ENCODE measurements around the gene NID2. TPM values are rescaled to one million over a fixed set of nuclear protein-coding genes. Genes with fewer than 3 reads are reported as not detected.

Gene NID2, protein sequence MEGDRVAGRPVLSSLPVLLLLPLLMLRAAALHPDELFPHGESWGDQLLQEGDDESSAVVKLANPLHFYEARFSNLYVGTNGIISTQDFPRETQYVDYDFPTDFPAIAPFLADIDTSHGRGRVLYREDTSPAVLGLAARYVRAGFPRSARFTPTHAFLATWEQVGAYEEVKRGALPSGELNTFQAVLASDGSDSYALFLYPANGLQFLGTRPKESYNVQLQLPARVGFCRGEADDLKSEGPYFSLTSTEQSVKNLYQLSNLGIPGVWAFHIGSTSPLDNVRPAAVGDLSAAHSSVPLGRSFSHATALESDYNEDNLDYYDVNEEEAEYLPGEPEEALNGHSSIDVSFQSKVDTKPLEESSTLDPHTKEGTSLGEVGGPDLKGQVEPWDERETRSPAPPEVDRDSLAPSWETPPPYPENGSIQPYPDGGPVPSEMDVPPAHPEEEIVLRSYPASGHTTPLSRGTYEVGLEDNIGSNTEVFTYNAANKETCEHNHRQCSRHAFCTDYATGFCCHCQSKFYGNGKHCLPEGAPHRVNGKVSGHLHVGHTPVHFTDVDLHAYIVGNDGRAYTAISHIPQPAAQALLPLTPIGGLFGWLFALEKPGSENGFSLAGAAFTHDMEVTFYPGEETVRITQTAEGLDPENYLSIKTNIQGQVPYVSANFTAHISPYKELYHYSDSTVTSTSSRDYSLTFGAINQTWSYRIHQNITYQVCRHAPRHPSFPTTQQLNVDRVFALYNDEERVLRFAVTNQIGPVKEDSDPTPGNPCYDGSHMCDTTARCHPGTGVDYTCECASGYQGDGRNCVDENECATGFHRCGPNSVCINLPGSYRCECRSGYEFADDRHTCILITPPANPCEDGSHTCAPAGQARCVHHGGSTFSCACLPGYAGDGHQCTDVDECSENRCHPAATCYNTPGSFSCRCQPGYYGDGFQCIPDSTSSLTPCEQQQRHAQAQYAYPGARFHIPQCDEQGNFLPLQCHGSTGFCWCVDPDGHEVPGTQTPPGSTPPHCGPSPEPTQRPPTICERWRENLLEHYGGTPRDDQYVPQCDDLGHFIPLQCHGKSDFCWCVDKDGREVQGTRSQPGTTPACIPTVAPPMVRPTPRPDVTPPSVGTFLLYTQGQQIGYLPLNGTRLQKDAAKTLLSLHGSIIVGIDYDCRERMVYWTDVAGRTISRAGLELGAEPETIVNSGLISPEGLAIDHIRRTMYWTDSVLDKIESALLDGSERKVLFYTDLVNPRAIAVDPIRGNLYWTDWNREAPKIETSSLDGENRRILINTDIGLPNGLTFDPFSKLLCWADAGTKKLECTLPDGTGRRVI (N-terminal part only)
- polyA plus RNA-seq (2012; ENCODE audit: low read depth, missing spikeins): 0.17 TPM

DNA sequence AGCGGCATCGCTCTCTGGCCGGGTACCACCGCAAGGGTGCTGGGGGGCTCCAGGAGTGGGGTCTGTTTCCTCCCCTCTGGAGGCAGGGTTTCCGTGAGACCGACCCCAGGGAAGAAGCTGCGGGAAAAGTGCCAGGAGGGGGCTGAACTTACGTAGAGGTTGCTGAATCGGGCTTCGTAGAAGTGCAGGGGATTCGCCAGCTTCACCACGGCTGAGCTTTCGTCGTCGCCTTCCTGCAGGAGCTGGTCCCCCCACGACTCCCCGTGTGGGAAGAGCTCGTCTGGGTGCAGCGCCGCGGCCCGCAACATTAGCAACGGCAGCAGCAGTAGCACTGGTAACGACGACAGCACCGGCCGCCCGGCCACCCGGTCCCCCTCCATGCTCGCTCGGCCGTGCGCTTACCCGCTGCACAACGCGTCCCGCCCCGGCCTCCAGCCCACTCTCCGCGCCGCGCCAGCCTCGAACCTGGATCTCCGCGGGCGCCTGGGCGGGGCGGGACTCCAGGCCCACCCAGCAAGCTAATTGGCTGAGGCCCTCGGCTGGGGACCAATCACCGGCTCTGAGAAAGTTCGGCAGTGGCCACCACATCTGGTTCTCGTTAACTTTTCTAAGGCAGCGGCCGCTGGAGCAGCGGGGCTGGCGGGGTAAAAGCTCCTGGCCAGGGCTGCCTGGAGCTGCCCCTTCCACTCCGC is at the start of gene NID2:
TSS of gene NID2 (minus strand) at position 445 of the 692 bp plus-strand sequence. CDS start at position 380, 65 bp downstream.
- FAIRE-seq (no peak), DNase-seq (ENCODE audit: insufficient read length, low spot score) (peak; percentile 36)
- TF ChIP-seq POLR2A (IDR thresholded peaks at IDR 0.05; ENCODE audit: low read depth, low read length) (no peak), PAX5 (IDR thresholded peaks at IDR 0.05; ENCODE audit: insufficient read depth, low read length, severe bottlenecking) (no peak), TAF1 (IDR thresholded peaks at IDR 0.05; ENCODE audit: low read depth, low read length) (no peak), SPI1 (IDR thresholded peaks at IDR 0.05; ENCODE audit: low read depth, low read length) (no peak), POLR2AphosphoS5 (IDR thresholded peaks at IDR 0.05; ENCODE audit: low read depth, low read length) (no peak), POU2F2 (IDR thresholded peaks at IDR 0.05; ENCODE audit: low read depth, low read length) (no peak)

DNA sequence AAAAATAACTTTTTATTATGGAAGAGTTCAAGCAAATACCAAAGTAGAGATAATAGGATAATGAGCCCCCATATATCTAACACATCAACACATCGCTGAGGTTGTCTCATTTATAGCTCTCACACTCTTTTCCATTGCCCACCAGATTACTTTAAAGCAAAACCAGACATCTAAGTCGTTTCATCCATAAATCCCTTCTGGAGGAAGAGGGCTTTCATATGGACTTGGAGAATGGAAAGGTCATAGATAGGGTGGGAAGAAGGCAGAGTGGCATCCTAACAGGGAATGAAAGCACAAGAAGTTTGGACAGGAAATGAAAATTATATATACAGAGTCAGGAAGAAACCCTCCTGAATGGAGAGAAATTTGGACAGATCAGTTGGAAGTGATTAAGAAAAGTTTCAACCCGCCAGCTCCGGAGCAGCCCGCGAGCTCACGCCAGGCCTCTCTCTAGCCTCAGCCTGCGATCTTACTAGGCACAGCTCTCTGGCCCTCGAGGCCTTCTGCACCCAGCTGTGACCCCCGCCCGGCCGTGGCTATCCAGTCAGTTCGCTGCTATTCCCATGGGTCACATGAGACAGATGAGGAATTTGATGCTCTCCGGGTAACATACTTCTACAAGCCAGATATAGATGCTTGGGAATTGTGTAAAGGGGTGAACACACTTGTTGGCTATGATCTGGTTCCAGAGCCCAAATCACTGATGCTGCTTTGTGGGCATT is 48.4 kb upstream of the NID2 start:
- no peak for TF ChIP-seq POLR2A (IDR thresholded peaks at IDR 0.05; ENCODE audit: low read depth, low read length)
- no peak for TF ChIP-seq SPI1 (IDR thresholded peaks at IDR 0.05; ENCODE audit: low read depth, low read length)
- no peak for TF ChIP-seq PAX5 (IDR thresholded peaks at IDR 0.05; ENCODE audit: insufficient read depth, low read length, severe bottlenecking)
- no peak for TF ChIP-seq POU2F2 (IDR thresholded peaks at IDR 0.05; ENCODE audit: low read depth, low read length)
- TF ChIP-seq TAF1 (IDR thresholded peaks at IDR 0.05; ENCODE audit: low read depth, low read length): no peak
- no peak for TF ChIP-seq POLR2AphosphoS5 (IDR thresholded peaks at IDR 0.05; ENCODE audit: low read depth, low read length)
- DNase-seq (ENCODE audit: insufficient read length, low spot score): no peak
- no peak for FAIRE-seq

DNA sequence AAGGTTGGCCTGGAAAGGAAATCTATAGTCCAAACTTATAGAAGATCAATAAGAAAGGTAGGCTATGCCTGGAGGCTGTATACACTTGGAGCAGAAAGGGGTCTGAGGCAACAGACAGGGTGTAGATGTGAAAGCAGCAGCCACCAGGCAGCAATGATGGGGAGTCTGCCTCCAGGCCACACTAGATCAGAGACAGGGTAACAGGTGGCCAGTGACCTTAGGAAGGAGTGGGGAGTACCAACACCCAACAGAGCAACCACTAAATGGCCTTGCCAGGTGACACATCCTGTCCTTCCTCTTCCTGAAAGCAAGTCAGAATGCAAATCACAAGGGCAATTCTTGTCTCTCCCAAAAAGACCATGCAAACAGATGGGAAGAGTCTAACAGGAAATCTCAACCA is 46.4 kb upstream of the NID2 start:
- FAIRE-seq: no peak
- DNase-seq (ENCODE audit: insufficient read length, low spot score): no peak
- TF ChIP-seq POLR2A (IDR thresholded peaks at IDR 0.05; ENCODE audit: low read depth, low read length) (no peak), POLR2AphosphoS5 (IDR thresholded peaks at IDR 0.05; ENCODE audit: low read depth, low read length) (no peak), TAF1 (IDR thresholded peaks at IDR 0.05; ENCODE audit: low read depth, low read length) (no peak), SPI1 (IDR thresholded peaks at IDR 0.05; ENCODE audit: low read depth, low read length) (no peak), POU2F2 (IDR thresholded peaks at IDR 0.05; ENCODE audit: low read depth, low read length) (no peak), PAX5 (IDR thresholded peaks at IDR 0.05; ENCODE audit: insufficient read depth, low read length, severe bottlenecking) (no peak)

DNA sequence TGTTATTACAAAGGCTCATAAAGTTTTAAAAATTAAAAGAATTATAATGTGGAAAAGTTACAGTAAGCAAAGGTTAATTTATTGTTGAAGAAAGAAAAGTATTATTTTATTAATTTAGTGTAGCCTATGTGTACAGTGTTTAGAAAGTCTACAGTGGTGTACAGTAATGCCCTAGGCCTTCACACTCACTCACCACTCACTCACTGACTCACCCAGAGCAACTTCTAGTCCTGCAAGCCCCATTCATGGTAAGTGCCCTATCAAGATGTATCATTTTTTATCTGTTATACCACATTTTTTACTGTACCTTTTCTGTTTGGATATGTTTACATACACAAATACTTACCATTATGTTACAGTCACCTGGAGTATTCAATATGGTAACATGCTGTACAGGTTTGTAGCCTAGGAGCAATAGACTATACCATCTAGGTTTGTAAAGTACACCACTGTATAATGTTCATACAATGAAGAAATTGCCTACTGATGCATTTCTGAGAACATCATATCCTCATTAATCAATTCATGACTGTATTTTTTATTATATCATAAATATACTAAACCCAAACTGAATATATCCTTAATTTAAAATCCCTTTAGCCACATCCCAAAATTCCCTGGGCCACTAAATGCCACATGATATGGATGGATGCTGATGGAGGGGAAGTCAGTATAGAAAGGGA is 43.6 kb upstream of the NID2 start:
- no peak for TF ChIP-seq TAF1 (IDR thresholded peaks at IDR 0.05; ENCODE audit: low read depth, low read length)
- TF ChIP-seq POLR2A (IDR thresholded peaks at IDR 0.05; ENCODE audit: low read depth, low read length): no peak
- TF ChIP-seq SPI1 (IDR thresholded peaks at IDR 0.05; ENCODE audit: low read depth, low read length): no peak
- FAIRE-seq (no peak), DNase-seq (ENCODE audit: insufficient read length, low spot score) (no peak)

DNA sequence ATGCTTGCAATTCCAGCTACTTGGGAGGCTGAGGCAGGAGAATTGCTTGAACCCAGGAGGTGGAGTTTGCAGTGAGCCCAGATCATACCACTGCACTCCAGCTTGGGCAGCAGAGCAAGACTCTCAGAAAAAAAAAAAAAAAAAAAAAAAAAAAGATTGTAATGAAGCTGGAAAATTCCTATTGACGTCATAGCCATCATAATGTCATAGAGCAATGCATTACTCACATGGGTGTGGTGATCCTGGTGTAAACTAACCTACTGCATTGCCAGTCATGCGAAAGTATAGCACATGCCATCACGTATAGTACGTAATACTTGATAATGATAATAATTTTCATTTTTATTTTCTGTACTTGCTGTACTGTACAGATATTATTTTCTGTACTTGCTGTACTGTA is 42.7 kb upstream of the NID2 start:
- FAIRE-seq (no peak), DNase-seq (ENCODE audit: insufficient read length, low spot score) (no peak)
- TF ChIP-seq PAX5 (IDR thresholded peaks at IDR 0.05; ENCODE audit: insufficient read depth, low read length, severe bottlenecking) (no peak), POLR2AphosphoS5 (IDR thresholded peaks at IDR 0.05; ENCODE audit: low read depth, low read length) (no peak), POU2F2 (IDR thresholded peaks at IDR 0.05; ENCODE audit: low read depth, low read length) (no peak), SPI1 (IDR thresholded peaks at IDR 0.05; ENCODE audit: low read depth, low read length) (no peak), TAF1 (IDR thresholded peaks at IDR 0.05; ENCODE audit: low read depth, low read length) (no peak), POLR2A (IDR thresholded peaks at IDR 0.05; ENCODE audit: low read depth, low read length) (no peak)

DNA sequence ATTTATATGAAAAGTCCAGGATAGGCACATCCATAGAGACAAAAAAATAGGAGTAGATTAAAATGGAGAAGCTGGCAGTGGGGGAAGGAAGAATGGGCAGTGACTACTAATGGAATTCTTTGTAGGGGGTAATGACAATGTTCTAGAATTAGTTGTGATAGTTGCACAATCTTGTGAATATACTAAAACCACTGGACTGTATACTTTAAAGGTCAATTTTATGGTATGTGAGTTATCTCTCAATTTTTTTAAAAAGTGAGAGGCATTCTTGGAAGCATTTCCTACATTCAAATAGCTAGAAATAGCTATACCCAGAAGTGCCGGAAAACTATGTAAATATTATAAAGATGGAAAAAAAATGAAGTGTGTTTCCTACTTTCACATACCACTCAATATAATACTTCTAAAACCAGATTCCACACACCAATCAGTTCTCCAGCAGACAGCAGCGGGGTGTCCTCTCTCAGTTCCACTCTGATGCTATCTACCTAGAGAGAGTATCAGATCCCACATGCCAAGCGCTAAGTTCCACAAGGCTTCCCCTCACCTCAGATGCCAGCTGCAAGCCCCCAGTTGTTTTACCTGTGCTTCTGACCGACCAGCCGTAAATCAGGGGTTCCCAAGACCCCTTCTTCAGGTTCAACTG is 41.7 kb upstream of the NID2 start:
- TF ChIP-seq TAF1 (IDR thresholded peaks at IDR 0.05; ENCODE audit: low read depth, low read length): no peak
- TF ChIP-seq POLR2AphosphoS5 (IDR thresholded peaks at IDR 0.05; ENCODE audit: low read depth, low read length): no peak
- TF ChIP-seq POLR2A (IDR thresholded peaks at IDR 0.05; ENCODE audit: low read depth, low read length): no peak
- TF ChIP-seq SPI1 (IDR thresholded peaks at IDR 0.05; ENCODE audit: low read depth, low read length): no peak
- no peak for TF ChIP-seq POU2F2 (IDR thresholded peaks at IDR 0.05; ENCODE audit: low read depth, low read length)
- no peak for TF ChIP-seq PAX5 (IDR thresholded peaks at IDR 0.05; ENCODE audit: insufficient read depth, low read length, severe bottlenecking)
- DNase-seq (ENCODE audit: insufficient read length, low spot score) (no peak), FAIRE-seq (no peak)

DNA sequence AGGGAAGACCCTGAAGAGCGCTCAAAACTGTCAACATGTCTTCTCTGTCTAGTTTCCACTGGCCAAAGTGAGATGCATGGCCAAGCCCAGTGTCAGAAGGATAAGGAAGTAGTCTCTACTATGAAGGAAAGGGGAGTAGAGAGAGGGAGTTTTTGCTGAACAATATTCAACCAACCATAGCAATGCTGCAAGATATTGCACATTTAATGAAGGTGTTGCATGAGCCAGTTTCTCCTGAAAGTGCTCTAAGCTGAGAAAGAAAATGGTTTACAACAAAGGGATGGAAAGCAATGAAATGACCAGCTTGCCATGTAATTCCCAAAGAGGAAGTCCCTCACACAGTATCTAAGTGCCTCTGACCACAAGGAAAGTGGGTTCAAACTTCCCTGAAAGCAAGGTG is 40.0 kb upstream of the NID2 start:
- TF ChIP-seq POLR2A (IDR thresholded peaks at IDR 0.05; ENCODE audit: low read depth, low read length) (no peak), SPI1 (IDR thresholded peaks at IDR 0.05; ENCODE audit: low read depth, low read length) (no peak), TAF1 (IDR thresholded peaks at IDR 0.05; ENCODE audit: low read depth, low read length) (no peak), POLR2AphosphoS5 (IDR thresholded peaks at IDR 0.05; ENCODE audit: low read depth, low read length) (no peak), PAX5 (IDR thresholded peaks at IDR 0.05; ENCODE audit: insufficient read depth, low read length, severe bottlenecking) (no peak), POU2F2 (IDR thresholded peaks at IDR 0.05; ENCODE audit: low read depth, low read length) (no peak)
- no peak for FAIRE-seq
- no peak for DNase-seq (ENCODE audit: insufficient read length, low spot score)

Data from GM12891 (cell line).